COLO668 (cell line): Measurements from ENCODE around the gene MRPS30.
"Not testable (repeated sequence)": the region's sequence is repeated elsewhere in the genome, so short reads cannot be mapped to it uniquely, and the experiment has no call there.

Experiments
- DNase-seq: peaks from one replicate; lab custom pipeline; 2025; ENCODE audit not compliant: unreplicated experiment; lab: John Stamatoyannopoulos, UW

The MRPS30 gene

GRCh38 chr5:44814761-44815160 is 6.0 kb downstream of the MRPS30 start:
- DNase-seq: no peak

DNA sequence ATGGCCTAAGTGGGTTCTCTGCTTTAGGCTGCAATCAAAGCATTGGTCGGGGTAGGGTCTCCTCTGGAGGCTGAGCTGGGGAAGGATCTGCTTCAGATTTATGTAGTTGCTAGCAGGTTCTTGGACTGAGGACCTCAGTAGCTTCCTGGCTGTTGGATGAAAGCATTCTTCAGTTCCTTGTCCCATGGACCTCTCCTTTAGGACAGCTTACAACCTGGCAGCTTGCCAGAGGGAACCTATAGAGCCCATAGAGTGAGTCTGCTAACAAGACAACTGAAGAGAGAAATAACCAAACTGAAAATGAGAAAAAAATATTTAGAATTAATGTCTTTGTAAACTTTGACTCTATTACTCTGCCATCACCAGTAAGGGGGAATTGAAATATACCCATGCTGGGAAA is 12.4 kb downstream of the MRPS30 start:
- no peak for DNase-seq

DNA sequence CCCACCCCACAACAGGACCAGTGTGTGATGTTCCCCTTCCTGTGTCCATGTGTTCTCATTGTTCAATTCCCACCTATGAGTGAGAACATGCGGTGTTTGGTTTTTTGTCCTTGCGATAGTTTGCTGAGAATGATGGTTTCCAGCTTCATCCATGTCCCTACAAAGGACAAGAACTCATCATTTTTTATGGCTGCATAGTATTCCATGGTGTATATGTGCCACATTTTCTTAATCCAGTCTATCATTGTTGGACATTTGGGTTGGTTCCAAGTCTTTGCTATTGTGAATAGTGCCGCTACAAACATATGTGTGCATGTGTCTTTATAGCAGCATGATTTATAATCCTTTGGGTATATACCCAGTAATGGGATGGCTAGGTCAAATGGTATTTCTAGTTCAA is 15.9 kb downstream of the MRPS30 start:
- not testable (repeated sequence) for DNase-seq

- DNase-seq: no peak
Observed at GRCh38 chr5:44827681-44828080, 18.9 kb downstream of the MRPS30 start.

DNA sequence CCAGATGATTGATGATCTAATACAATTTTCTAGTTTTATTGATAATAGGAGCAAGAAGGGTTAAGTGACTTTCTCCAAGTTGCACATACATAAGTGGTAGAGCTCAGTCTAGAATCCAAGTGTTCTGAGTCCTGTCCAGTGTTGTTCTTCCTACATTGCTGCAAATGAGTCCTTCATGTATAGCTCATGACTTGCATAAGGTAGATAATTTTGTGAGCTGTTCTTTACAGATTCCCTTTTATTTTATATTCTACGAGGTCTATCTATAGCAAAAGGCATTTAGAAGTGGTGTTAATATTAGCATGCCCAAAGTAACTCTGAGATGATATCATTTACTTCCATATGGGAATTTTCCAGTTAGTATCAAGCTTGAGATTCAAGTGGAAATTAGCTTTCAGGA is 20.0 kb downstream of the MRPS30 start:
- no peak for DNase-seq

GRCh38 chr5:44830951-44831350 is 22.2 kb downstream of the MRPS30 start:
- DNase-seq: no peak

DNA sequence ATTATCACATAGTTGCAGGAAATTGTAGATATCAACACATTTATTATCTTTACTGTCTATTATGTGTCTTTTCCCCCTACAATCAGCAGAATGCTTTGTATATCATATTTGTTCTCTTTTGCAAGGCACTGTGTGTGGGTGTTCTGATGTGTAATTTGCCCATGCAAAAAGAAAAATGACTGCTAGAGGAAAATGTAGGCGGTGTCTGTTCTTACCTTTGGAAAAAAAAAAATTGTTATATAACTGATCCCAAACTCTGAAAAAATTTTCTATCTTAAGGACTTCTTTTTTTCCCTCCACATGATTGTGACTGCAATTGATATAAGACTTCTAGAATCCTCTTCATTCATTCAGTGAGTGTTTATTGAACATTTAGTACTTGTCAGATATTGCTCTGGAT is 24.5 kb downstream of the MRPS30 start:
- DNase-seq: no peak

DNA sequence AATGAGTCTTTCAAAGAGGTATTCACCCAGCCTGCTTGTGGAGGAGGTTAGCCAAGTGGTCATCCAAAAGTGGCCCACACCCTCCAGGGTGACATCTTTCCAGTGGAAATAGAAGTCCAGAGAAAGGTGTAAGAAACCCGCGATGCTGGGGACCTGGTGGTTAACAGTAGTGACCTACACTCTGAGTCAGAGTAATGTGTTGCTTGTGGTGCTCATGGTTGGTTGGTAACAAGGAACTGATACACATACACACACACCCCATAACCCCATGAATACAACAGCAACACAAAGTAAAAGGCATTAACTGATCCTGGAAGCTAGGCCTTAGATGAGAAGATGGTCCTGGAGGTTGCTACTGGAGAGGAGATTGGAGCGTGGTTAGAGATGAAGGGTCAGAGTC is 26.9 kb downstream of the MRPS30 start:
- no peak for DNase-seq

DNA sequence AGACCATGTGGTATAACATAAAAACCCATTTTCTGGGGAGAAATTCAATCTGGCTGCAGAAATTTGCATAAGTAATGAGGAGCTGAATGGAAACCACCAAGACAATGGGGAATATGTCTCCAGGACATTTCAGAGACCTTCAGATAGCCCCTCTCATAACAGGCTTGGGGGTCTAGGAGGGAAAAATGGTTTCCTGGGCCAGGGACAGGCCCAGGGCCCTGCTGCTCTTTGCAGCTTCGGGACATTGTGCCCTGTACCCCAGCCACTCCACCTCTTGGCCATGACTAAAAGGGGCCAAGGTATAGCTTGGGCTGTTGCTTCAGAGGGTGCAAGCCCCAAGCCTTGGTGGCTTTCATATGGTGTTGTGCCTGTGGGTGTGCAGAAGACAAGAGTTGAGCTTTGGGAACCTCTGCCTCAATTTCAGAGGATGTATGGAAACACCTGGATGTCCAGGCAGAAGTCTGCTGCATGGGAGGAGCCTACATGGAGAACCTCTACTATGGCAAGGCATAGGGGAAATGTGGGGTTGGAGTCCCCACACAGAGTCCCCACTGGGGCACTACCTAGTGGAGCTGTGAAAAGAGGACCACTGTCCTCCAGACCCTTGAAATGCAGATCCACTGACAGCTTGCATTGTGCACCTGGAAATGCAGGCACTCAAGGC is 30.4 kb downstream of the MRPS30 start:
- no peak for DNase-seq

GRCh38 chr5:44842496-44843282 is 33.9 kb downstream of the MRPS30 start:
- DNase-seq: no peak

- no peak for DNase-seq
Observed at GRCh38 chr5:44844744-44845143, 36.0 kb downstream of the MRPS30 start.

DNA sequence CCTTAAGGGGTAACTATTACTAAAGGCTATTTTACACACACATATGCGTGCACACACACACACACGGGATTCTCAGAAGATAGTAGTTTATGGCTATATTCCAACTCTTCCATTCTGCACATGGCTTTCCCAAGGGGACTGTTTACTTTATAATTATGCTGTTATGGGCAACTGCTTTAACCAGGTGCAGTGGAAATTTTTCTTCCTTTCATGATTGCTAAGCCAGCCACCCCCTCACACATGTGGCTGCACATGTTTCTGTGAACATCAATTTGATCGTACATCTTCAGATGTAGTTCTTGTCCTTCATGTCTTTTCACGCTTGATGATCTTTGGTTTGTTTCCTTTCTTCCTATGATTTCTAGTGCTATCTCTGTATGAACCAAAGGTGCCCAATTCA is 37.0 kb downstream of the MRPS30 start:
- peak; percentile 9 for DNase-seq

- no peak for DNase-seq
Observed at GRCh38 chr5:44847206-44847852, 38.6 kb downstream of the MRPS30 start.

- DNase-seq: no peak
Observed at GRCh38 chr5:44860267-44860666, 51.5 kb downstream of the MRPS30 start.

DNA sequence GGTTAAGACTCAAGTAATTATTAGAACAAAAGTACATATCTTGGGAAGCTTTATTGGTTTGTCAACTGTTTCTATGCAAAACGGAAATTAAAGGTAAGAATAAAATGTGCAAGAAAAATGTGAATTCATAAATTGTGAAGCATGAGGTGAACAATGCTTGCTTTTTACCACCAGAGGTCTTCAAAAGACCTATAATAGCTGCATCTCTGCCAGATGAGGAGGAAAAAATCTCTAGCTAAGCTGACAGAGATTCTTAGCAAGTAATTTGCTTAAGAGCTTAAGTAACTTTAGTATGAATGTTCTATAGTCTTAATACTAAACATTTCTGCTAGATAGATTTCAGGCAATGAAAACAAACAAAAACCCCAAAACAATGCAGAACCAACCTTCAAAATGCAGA is 54.1 kb downstream of the MRPS30 start:
- no peak for DNase-seq
